Mesothelial cell of epicardium (in vitro differentiated cells): Measurements from ENCODE around the gene ECE1. TPM values are rescaled to one million over a fixed set of nuclear protein-coding genes. Genes with fewer than 3 reads are reported as not detected.
"Not testable (repeated sequence)": the region's sequence is repeated elsewhere in the genome, so short reads cannot be mapped to it uniquely, and the experiment has no call there.

Experiments
- DNase-seq, 2 experiments: peaks; one replicate each; pipeline ENCODE4 v3.0.0; 2021; ENCODE audit warnings: low spot score in 2 of 2; ENCODE audit not compliant: unreplicated experiment in 2 of 2
- H3K27ac Mint-ChIP-seq: 2 replicates; pipeline ENCODE4 v1.8.0; 2021; ENCODE audit warnings: mixed read lengths
- H3K27me3 Mint-ChIP-seq: 2 replicates; pipeline ENCODE4 v1.8.0; 2021; ENCODE audit warnings: low read depth, mixed read lengths
- H3K36me3 Mint-ChIP-seq: 2 replicates; pipeline ENCODE4 v1.8.0; 2021; ENCODE audit warnings: mixed read lengths
- H3K4me1 Mint-ChIP-seq: 2 replicates; pipeline ENCODE4 v1.8.0; 2021; ENCODE audit warnings: mixed read lengths
- H3K4me3 Mint-ChIP-seq: 2 replicates; pipeline ENCODE4 v1.8.0; 2021; ENCODE audit warnings: mild to moderate bottlenecking, moderate library complexity, mixed read lengths
- H3K9me3 Mint-ChIP-seq: 2 replicates; pipeline ENCODE4 v1.8.0; 2021; ENCODE audit warnings: mixed read lengths
- total RNA-seq: library from RNA; stranded (reverse); gene quantifications from 3 replicates; pipeline ENCODE4 v1.2.1, GENCODE V29; 2021
- TF ChIP-seq, protein P1 (sequence below): fragments of 200-600 bp; sonication (generic); IDR thresholded peaks from one replicate; pipeline ENCODE4 v1.5.0; 2021; ENCODE audit warnings: antibody characterized with exemption; ENCODE audit not compliant: unreplicated experiment

Gene ECE1
- total RNA-seq, 1 donor from 2014 or later = 41.1 TPM

- TF ChIP-seq, protein P1, sequence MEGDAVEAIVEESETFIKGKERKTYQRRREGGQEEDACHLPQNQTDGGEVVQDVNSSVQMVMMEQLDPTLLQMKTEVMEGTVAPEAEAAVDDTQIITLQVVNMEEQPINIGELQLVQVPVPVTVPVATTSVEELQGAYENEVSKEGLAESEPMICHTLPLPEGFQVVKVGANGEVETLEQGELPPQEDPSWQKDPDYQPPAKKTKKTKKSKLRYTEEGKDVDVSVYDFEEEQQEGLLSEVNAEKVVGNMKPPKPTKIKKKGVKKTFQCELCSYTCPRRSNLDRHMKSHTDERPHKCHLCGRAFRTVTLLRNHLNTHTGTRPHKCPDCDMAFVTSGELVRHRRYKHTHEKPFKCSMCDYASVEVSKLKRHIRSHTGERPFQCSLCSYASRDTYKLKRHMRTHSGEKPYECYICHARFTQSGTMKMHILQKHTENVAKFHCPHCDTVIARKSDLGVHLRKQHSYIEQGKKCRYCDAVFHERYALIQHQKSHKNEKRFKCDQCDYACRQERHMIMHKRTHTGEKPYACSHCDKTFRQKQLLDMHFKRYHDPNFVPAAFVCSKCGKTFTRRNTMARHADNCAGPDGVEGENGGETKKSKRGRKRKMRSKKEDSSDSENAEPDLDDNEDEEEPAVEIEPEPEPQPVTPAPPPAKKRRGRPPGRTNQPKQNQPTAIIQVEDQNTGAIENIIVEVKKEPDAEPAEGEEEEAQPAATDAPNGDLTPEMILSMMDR = no peak
- peaks cover 14% of the 10 kb centered on the region for H3K4me1 Mint-ChIP-seq
- no peaks in the 10 kb centered on the region for H3K27me3 Mint-ChIP-seq
- peak overlapping the region; percentile 25 for H3K27ac Mint-ChIP-seq
- peak overlapping the region; percentile 76 for H3K4me3 Mint-ChIP-seq
- DNase-seq = no peak
- no peaks in the 10 kb centered on the region for H3K9me3 Mint-ChIP-seq
- no peaks in the 10 kb centered on the region for H3K36me3 Mint-ChIP-seq
Observed at GRCh38 chr1:21290546-21290944, 282 bp upstream of the ECE1 start.

GRCh38 chr1:21289127-21289526 lies 1.1 kb downstream of the ECE1 start:
- Mint-ChIP-seq H3K4me1 (peaks cover 18% of the 10 kb centered on the region), H3K27me3 (no peaks in the 10 kb centered on the region), H3K4me3 (peak overlapping the region; percentile 77)

GRCh38 chr1:21287905-21288514 lies 2.3 kb downstream of the ECE1 start:
- no peaks in the 10 kb centered on the region for H3K9me3 Mint-ChIP-seq
- H3K4me3 Mint-ChIP-seq = no peak overlapping the region
- H3K27ac Mint-ChIP-seq = no peak overlapping the region
- H3K36me3 Mint-ChIP-seq = no peaks in the 10 kb centered on the region
- H3K27me3 Mint-ChIP-seq = no peaks in the 10 kb centered on the region
- TF ChIP-seq, protein P1 = no peak
- no peak for DNase-seq
- H3K4me1 Mint-ChIP-seq = peaks cover 17% of the 10 kb centered on the region

More at GRCh38 chr1:21289127-21289526, 1.1 kb downstream of the ECE1 start:
- Mint-ChIP-seq H3K36me3 (no peaks in the 10 kb centered on the region), H3K27ac (no peak overlapping the region), H3K9me3 (no peaks in the 10 kb centered on the region)
- TF ChIP-seq, protein P1 = no peak
- no peak for DNase-seq

DNA sequence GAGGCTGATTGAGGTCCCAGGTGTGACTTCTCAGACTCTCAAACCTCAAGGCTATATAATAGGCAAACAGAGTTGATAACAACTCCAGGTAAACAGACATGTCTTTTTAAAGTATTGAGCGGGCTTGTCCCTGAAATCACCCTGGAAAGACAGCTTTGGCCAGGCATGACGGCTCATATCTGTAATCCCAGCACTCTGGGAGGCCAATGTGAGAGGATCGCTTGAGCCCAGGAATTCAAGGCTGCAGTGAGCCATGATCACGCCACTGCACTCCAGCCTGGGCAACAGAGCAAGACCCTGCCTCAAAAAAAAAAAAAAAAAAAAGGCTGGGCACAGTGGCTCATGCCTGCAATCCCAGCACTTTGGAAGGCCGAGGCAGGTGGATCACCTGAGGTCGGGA lies 4.9 kb downstream of the ECE1 start:
- not testable (repeated sequence) for H3K27ac Mint-ChIP-seq, H3K4me3 Mint-ChIP-seq, H3K9me3 Mint-ChIP-seq, H3K27me3 Mint-ChIP-seq, H3K36me3 Mint-ChIP-seq, DNase-seq
- peaks cover 11% of the 10 kb centered on the region for H3K4me1 Mint-ChIP-seq

GRCh38 chr1:21285055-21285372 lies 5.2 kb downstream of the ECE1 start:
- H3K27ac Mint-ChIP-seq = no peak overlapping the region
- TF ChIP-seq, protein P1 = no peak
- H3K36me3 Mint-ChIP-seq = no peaks in the 10 kb centered on the region
- DNase-seq = no peak
- H3K9me3 Mint-ChIP-seq = no peaks in the 10 kb centered on the region
- H3K27me3 Mint-ChIP-seq = no peaks in the 10 kb centered on the region
- H3K4me3 Mint-ChIP-seq = no peak overlapping the region
- peaks cover 15% of the 10 kb centered on the region for H3K4me1 Mint-ChIP-seq

DNA sequence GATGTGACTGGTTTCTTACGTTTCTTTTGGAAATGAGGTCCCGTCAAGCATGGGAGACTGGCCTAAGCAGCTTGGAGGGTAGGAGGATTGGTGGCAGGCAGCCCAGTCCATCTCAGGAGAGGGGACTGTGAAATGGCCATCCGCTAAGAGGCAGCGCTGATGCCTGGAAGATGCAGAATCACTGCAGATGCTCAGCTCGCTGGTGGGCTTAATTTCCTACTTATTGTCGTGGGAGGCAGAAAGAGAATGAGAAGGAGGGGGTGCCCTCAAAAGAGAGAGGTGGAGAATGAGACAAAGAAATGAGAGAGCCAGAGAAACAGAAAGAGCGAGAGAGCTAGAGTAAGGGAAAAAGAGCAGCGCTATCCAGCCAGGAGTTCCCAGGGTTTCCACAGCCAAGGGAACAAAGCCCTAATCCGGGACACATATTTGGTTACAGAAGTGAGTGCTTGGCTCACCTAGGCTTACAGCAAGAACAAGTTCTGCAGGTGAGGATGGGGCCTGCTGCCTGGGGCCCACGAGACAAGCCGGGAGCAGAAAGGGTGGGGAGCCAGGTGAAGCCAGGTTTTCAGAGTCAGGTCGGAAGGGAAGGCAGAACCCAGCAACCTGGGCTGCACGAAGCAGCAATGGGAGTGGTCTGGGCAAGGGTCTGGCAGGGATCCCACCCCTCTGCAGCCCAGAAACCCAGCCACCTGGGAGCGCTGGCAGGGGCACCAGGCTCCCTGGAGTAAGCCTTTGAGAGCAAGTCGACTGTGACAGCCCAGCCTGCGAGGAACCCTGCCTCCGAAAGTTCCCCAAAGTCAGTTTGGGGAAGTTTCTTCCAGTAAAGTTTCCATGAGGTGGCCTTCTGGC lies 5.8 kb downstream of the ECE1 start:
- H3K27ac Mint-ChIP-seq = no peak overlapping the region
- H3K27me3 Mint-ChIP-seq = no peaks in the 10 kb centered on the region

More for the DNA sequence above, 5.8 kb downstream of the ECE1 start:
- H3K4me1 Mint-ChIP-seq = peaks cover 17% of the 10 kb centered on the region
- H3K9me3 Mint-ChIP-seq = no peaks in the 10 kb centered on the region
- TF ChIP-seq, protein P1 = no peak
- H3K4me3 Mint-ChIP-seq = no peak overlapping the region
- H3K36me3 Mint-ChIP-seq = no peaks in the 10 kb centered on the region
- DNase-seq = no peak
